Astrocyte (in vitro differentiated cells and primary cell): ENCODE measurements around the gene CABLES2.

Source experiments
- EZH2 ChIP-seq: IDR thresholded peaks from 2 replicates; pipeline ENCODE4 v1.6.1; 2012; ENCODE audit warnings: mild to moderate bottlenecking, low read length, inconsistent platforms; ENCODE audit not compliant: insufficient read depth
- TF ChIP-seq, protein P1 (sequence below): IDR thresholded peaks from 2 replicates; pipeline ENCODE4 v1.5.1; 2011; ENCODE audit warnings: low read depth, mild to moderate bottlenecking, inconsistent platforms, low read length, moderate library complexity; ENCODE audit not compliant: insufficient read depth

GRCh38 chr20:62391165-62392076 lies 15.7 kb downstream of the CABLES2 start:
- TF ChIP-seq, protein P1, sequence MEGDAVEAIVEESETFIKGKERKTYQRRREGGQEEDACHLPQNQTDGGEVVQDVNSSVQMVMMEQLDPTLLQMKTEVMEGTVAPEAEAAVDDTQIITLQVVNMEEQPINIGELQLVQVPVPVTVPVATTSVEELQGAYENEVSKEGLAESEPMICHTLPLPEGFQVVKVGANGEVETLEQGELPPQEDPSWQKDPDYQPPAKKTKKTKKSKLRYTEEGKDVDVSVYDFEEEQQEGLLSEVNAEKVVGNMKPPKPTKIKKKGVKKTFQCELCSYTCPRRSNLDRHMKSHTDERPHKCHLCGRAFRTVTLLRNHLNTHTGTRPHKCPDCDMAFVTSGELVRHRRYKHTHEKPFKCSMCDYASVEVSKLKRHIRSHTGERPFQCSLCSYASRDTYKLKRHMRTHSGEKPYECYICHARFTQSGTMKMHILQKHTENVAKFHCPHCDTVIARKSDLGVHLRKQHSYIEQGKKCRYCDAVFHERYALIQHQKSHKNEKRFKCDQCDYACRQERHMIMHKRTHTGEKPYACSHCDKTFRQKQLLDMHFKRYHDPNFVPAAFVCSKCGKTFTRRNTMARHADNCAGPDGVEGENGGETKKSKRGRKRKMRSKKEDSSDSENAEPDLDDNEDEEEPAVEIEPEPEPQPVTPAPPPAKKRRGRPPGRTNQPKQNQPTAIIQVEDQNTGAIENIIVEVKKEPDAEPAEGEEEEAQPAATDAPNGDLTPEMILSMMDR = no peak
- TF ChIP-seq EZH2 = no peak
